ENCODE data around the gene KLK7.
"Not testable (repeated sequence)": the region's sequence is repeated elsewhere in the genome, so short reads cannot be mapped to it uniquely, and the experiment has no call there.

Gene KLK7

DNA sequence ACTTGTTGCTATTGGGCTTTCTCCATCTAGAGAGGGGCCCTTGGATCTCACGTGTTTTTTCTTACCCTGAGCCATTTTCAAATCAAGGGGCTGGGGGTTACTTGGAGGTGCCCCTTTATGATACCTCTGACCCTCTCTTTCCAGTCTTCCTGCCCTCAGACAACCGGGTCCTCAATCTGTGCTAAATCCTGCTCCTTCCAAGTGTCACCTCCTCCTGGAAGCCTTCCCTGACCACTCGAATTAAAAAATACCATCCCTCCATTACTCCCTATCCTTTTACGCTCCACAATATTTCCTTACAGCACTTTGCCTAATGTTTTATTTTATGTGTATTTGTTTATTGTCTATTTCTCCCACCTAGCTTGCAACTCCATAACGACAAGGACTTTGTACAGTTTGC is 14.3 kb upstream of the KLK7 start:
- H3K4me3 ChIP-seq (ENCODE audit: low read depth, low read length), result no peak overlapping the region
- TF ChIP-seq, protein P1, sequence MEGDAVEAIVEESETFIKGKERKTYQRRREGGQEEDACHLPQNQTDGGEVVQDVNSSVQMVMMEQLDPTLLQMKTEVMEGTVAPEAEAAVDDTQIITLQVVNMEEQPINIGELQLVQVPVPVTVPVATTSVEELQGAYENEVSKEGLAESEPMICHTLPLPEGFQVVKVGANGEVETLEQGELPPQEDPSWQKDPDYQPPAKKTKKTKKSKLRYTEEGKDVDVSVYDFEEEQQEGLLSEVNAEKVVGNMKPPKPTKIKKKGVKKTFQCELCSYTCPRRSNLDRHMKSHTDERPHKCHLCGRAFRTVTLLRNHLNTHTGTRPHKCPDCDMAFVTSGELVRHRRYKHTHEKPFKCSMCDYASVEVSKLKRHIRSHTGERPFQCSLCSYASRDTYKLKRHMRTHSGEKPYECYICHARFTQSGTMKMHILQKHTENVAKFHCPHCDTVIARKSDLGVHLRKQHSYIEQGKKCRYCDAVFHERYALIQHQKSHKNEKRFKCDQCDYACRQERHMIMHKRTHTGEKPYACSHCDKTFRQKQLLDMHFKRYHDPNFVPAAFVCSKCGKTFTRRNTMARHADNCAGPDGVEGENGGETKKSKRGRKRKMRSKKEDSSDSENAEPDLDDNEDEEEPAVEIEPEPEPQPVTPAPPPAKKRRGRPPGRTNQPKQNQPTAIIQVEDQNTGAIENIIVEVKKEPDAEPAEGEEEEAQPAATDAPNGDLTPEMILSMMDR (conservative IDR thresholded peaks at IDR 0.05; ENCODE audit: low read depth, low read length), result no peak
- DNase-seq (ENCODE audit: low read depth), result no peak

DNA sequence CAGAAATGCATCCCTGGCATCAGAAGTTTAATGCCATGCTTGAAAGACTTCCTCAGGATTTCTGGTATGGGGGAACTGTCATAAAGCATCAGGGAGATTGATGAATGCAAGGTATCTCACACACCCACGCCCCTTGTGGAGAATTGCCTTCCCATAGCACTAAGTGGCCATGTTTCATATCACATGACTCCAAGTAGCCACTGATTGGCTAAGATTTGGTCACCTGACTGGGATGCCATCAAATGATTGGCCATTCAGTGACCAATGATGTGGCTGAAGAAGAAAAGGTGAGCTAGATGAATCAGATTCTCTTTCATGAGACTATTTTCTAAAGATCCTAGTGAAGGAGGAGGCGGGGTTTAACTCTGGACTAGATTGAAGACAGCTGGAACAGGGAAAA is 10.4 kb upstream of the KLK7 start:
- no peak for DNase-seq (ENCODE audit: low read depth)
- no peak overlapping the region for H3K4me3 ChIP-seq (ENCODE audit: low read depth, low read length)
- TF ChIP-seq, protein P1 (conservative IDR thresholded peaks at IDR 0.05; ENCODE audit: low read depth, low read length), result no peak

DNA sequence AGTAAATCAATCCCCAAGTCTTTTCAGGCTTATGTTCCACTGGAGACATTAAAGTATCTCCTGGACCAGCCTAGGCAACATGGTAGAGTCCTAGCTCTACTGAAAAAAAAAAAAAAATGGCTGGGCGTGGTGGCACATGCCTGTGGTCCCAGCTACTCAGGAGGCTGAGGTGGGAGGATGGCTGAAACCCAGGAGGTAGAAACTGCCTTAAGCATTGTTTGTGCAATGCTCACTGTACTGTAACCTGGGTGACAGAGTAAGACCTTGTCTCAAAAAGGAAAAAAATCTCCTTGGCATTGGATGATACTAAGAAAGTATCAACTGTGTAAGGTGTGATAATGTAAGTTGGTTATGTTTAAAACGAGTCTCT is 8.9 kb upstream of the KLK7 start:
- DNase-seq (ENCODE audit: low read depth), result no peak
- no peak overlapping the region for H3K4me3 ChIP-seq (ENCODE audit: low read depth, low read length)
- TF ChIP-seq, protein P1 (conservative IDR thresholded peaks at IDR 0.05; ENCODE audit: low read depth, low read length), result no peak

DNA sequence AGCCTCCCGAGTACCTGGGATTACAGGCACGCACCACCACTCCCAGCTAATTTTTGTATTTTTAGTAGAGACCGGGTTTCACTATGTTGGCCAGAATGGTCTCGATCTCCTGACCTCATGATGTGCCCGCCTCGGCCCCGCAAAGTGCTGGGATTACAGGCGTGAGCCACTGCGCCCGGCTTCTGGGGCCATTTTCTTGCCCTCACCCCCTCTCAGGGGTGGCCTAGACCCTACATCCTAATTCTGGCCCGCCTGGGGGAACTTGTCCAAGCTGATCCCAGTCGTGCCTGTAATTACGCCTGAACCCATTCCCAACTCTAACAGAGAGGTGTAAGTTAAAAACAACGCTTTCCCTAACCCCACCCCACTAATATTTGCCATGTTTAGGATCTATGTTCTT is 699 bp upstream of the KLK7 start:
- DNase-seq (ENCODE audit: low read depth); H3K4me3 ChIP-seq (ENCODE audit: low read depth, low read length): not testable (repeated sequence)

DNA sequence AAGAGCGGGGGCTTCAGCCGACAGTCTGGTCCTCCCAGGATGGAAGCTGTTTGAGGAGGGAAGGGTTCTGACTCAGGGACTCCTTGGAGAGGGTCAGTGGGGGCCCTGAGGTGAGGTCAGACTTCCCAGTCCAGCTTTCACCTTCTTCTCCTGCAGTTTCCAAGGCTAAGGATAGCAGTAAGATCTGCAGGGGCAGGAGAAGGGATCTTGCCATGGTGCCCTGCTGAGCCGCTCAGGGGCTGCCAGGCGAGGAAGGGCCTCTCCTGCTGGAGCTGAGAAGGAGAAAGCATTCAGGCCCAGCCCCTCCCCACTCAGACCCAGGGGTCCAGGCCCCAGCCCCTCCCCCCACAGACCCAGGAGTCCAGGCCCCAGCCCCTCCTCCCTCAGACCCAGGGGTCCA is 1.5 kb downstream of the KLK7 start:
- no peak overlapping the region for H3K4me3 ChIP-seq (ENCODE audit: low read depth, low read length)
- DNase-seq (ENCODE audit: low read depth), result no peak
- TF ChIP-seq, protein P1 (conservative IDR thresholded peaks at IDR 0.05; ENCODE audit: low read depth, low read length), result no peak

DNA sequence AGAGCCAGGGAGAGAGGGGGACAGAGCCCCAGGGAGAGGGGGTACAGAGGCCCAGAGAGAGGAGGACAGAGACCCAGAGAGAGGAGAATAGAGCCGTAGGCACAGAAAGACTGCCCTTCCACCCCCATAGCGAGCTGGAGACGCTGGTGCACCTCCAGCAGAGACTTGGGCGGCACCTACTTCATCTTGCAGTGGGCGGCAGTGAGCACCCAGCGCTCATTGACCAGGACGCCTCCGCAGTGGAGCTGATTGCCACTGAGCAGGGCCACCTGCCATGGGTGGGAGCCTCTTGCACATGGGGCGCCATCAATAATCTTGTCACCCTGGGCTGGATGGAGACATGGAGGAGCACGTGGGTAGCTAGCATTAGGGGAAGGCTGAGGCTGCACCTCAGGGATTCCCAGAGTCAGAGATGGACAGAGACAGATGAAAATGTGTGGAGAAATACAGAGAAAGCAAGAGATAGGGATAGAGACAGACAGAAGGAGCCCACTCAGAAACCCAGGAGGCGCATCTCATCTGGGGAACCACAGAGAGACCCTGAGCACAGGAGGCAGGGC is 2.0 kb downstream of the KLK7 start:
- DNase-seq (ENCODE audit: low read depth), result no peak
- TF ChIP-seq, protein P1 (conservative IDR thresholded peaks at IDR 0.05; ENCODE audit: low read depth, low read length), result no peak
- no peak overlapping the region for H3K4me3 ChIP-seq (ENCODE audit: low read depth, low read length)

DNA sequence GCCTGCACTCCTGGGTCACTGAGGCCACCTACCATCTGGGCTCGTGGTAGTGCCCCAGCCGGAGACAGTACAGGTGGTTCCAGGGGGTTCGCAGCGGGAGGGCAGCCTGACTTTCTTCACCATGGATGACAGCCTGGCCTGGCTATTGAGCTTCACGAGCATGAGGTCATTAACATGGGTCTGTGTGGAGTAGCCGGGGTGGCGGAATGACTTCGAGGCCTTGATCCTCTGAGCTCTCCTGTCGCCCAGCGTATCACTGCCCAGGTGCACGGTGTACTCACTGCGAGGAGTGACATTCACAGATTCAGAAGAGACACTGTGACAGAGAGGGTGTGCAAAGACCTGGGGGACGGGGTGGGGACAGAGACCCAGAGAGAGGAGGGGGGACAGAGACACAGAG is 3.5 kb downstream of the KLK7 start:
- H3K4me3 ChIP-seq (ENCODE audit: low read depth, low read length), result no peak overlapping the region
- TF ChIP-seq, protein P1 (conservative IDR thresholded peaks at IDR 0.05; ENCODE audit: low read depth, low read length), result no peak
- DNase-seq (ENCODE audit: low read depth), result no peak

DNA sequence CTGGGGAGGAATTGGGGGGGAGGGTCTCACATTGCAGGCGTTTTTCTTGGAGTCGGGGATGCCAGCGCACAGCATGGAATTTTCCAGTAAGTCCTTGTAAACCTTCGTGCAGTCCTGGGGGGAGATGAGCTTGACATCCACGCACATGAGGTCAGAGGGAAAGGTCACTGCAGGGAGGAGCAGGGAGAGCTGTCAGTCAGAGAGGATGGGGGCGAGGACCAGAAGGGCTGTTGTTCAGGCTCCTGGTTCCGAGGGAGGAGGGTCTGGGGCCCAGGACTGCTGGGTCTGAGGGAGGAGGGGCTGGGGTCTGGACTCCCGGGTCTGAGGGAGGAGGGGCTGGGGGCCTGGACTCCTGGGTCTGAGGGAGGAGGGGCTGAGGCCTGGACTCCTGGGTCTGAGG is 4.0 kb downstream of the KLK7 start:
- TF ChIP-seq, protein P1 (conservative IDR thresholded peaks at IDR 0.05; ENCODE audit: low read depth, low read length), result no peak
- DNase-seq (ENCODE audit: low read depth), result no peak
- H3K4me3 ChIP-seq (ENCODE audit: low read depth, low read length), result no peak overlapping the region
